ENCODE results near the gene MC3R.

DNA sequence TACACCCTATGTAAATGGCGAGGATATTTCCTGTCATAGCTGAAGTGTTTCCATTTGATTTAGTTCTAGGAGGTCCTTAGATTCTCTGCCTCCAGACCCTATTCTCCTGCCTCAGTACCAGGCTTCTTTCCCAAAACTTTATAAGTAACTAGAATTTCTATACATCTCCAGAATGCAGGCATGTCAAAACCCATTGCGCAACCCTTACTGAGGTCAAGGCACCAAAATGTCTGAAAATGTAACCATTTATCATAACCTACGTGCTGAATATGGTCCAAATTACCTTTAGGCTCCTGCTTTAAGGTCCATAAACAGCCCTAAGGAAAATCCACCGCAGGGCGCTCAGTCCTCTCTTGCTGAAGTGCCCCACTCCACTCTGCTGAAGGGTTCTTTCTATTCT lies 37.5 kb upstream of the MC3R start:
- TF ChIP-seq POLR2A (IDR thresholded peaks at IDR 0.05; ENCODE audit: low read depth, low read length) (no peak), NFE2L2 (IDR thresholded peaks at IDR 0.05; ENCODE audit: low read depth, low read length) (no peak), RAD21 (IDR thresholded peaks at IDR 0.05; ENCODE audit: low read length) (no peak), SMC3 (IDR thresholded peaks at IDR 0.05; ENCODE audit: low read depth, low read length) (no peak), MAFK (IDR thresholded peaks at IDR 0.05; ENCODE audit: low read depth, low read length) (no peak), CEBPB (IDR thresholded peaks at IDR 0.05; ENCODE audit: low read depth, low read length) (peak; percentile 81), BHLHE40 (IDR thresholded peaks at IDR 0.05; ENCODE audit: low read depth, low read length) (no peak), MAZ (IDR thresholded peaks at IDR 0.05; ENCODE audit: borderline replicate concordance, low read depth, low read length) (no peak), RFX5 (IDR thresholded peaks at IDR 0.05; ENCODE audit: low read depth, low read length) (no peak), MXI1 (IDR thresholded peaks at IDR 0.05; ENCODE audit: borderline replicate concordance, low read depth, low read length) (no peak)
- TF ChIP-seq, protein P1, sequence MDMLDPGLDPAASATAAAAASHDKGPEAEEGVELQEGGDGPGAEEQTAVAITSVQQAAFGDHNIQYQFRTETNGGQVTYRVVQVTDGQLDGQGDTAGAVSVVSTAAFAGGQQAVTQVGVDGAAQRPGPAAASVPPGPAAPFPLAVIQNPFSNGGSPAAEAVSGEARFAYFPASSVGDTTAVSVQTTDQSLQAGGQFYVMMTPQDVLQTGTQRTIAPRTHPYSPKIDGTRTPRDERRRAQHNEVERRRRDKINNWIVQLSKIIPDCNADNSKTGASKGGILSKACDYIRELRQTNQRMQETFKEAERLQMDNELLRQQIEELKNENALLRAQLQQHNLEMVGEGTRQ (IDR thresholded peaks at IDR 0.05; ENCODE audit: low read depth, low read length): no peak
- TF ChIP-seq, protein P2, sequence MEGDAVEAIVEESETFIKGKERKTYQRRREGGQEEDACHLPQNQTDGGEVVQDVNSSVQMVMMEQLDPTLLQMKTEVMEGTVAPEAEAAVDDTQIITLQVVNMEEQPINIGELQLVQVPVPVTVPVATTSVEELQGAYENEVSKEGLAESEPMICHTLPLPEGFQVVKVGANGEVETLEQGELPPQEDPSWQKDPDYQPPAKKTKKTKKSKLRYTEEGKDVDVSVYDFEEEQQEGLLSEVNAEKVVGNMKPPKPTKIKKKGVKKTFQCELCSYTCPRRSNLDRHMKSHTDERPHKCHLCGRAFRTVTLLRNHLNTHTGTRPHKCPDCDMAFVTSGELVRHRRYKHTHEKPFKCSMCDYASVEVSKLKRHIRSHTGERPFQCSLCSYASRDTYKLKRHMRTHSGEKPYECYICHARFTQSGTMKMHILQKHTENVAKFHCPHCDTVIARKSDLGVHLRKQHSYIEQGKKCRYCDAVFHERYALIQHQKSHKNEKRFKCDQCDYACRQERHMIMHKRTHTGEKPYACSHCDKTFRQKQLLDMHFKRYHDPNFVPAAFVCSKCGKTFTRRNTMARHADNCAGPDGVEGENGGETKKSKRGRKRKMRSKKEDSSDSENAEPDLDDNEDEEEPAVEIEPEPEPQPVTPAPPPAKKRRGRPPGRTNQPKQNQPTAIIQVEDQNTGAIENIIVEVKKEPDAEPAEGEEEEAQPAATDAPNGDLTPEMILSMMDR (conservative IDR thresholded peaks at IDR 0.05; ENCODE audit: low read depth, low read length): no peak
- TF ChIP-seq, protein P3, sequence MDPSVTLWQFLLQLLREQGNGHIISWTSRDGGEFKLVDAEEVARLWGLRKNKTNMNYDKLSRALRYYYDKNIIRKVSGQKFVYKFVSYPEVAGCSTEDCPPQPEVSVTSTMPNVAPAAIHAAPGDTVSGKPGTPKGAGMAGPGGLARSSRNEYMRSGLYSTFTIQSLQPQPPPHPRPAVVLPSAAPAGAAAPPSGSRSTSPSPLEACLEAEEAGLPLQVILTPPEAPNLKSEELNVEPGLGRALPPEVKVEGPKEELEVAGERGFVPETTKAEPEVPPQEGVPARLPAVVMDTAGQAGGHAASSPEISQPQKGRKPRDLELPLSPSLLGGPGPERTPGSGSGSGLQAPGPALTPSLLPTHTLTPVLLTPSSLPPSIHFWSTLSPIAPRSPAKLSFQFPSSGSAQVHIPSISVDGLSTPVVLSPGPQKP (IDR thresholded peaks at IDR 0.05; ENCODE audit: borderline replicate concordance, low read depth, low read length): no peak

All from IMR-90 (cell line).